HL-60/S4 treated with retinoic acid at 250 ng/mL for 4 days and 3 days (cell line): Measurements from ENCODE around the gene GPSM1.

Experiments
- in situ Hi-C: fragments of 300-500 bp; cut with MboI; formaldehyde crosslinking; loops from 2 replicates; pipeline ENCODE4 v1.7.0; 2022; ENCODE audit warnings: low sequenced_read_pairs

Gene GPSM1

GRCh38 chr9:136303825-136304416, 23.4 kb upstream of the GPSM1 start, which contains the start of gene CCDC187:
CCDC187 (minus strand) TSS chr9:136304094; CDS start chr9:136303830, 264 bp downstream.
- in situ Hi-C loops = no loop called here

- in situ Hi-C loops = no loop called here
Measured at GRCh38 chr9:136304456-136304855, 22.9 kb upstream of the GPSM1 start.

GRCh38 chr9:136304981-136305380, 22.4 kb upstream of the GPSM1 start:
- in situ Hi-C loops = no loop called here

GRCh38 chr9:136305804-136306203, 21.5 kb upstream of the GPSM1 start:
- in situ Hi-C loops = no loop called here

GRCh38 chr9:136306211-136307208, 20.8 kb upstream of the GPSM1 start:
- in situ Hi-C loops = no loop called here

GRCh38 chr9:136307215-136307750, 20.1 kb upstream of the GPSM1 start:
- in situ Hi-C loops = no loop called here

- in situ Hi-C loops = no loop called here
Measured at GRCh38 chr9:136308006-136308701, 19.2 kb upstream of the GPSM1 start.

GRCh38 chr9:136308702-136309053, 18.7 kb upstream of the GPSM1 start:
- in situ Hi-C loops = no loop called here

- in situ Hi-C loops = no loop called here
Measured at GRCh38 chr9:136309101-136309801, 18.1 kb upstream of the GPSM1 start.

GRCh38 chr9:136309806-136310220, 17.5 kb upstream of the GPSM1 start:
- in situ Hi-C loops = no loop called here

- in situ Hi-C loops = no loop called here
Measured at GRCh38 chr9:136310273-136311030, 16.9 kb upstream of the GPSM1 start.

GRCh38 chr9:136311051-136312008, 16.0 kb upstream of the GPSM1 start:
- in situ Hi-C loops = no loop called here

GRCh38 chr9:136312009-136312375, 15.3 kb upstream of the GPSM1 start:
- in situ Hi-C loops = no loop called here

GRCh38 chr9:136312436-136312835, 14.9 kb upstream of the GPSM1 start:
- in situ Hi-C loops = no loop called here

GRCh38 chr9:136313111-136314055, 14.0 kb upstream of the GPSM1 start:
- in situ Hi-C loops = no loop called here

- in situ Hi-C loops = no loop called here
Measured at GRCh38 chr9:136314056-136314416, 13.3 kb upstream of the GPSM1 start.

GRCh38 chr9:136314944-136315343, 12.4 kb upstream of the GPSM1 start:
- in situ Hi-C loops = no loop called here

- in situ Hi-C loops = no loop called here
Measured at GRCh38 chr9:136316271-136316751, 11.0 kb upstream of the GPSM1 start.
